ENCODE results near the gene RASSF3.

- TF ChIP-seq CTCF (IDR thresholded peaks at IDR 0.05) (no peak), ZFX (IDR thresholded peaks at IDR 0.05; ENCODE audit: borderline replicate concordance) (no peak)
Observed at GRCh38 chr12:64653123-64653522, 42.8 kb downstream of the RASSF3 start.
